NOMO-1 treated with dmso at 0.1 percent for 144 hours (cell line): ENCODE measurements around the gene RNF145.
A peak's percentile ranks its signal among the peaks of the same experiment; 100 is the strongest.
"Not testable (repeated sequence)": the region's sequence is repeated elsewhere in the genome, so short reads cannot be mapped to it uniquely, and the experiment has no call there.

Experiments
- DNase-seq: peaks from one replicate; lab custom pipeline; 2025; ENCODE audit not compliant: unreplicated experiment; lab: John Stamatoyannopoulos, UW

Gene RNF145

DNA sequence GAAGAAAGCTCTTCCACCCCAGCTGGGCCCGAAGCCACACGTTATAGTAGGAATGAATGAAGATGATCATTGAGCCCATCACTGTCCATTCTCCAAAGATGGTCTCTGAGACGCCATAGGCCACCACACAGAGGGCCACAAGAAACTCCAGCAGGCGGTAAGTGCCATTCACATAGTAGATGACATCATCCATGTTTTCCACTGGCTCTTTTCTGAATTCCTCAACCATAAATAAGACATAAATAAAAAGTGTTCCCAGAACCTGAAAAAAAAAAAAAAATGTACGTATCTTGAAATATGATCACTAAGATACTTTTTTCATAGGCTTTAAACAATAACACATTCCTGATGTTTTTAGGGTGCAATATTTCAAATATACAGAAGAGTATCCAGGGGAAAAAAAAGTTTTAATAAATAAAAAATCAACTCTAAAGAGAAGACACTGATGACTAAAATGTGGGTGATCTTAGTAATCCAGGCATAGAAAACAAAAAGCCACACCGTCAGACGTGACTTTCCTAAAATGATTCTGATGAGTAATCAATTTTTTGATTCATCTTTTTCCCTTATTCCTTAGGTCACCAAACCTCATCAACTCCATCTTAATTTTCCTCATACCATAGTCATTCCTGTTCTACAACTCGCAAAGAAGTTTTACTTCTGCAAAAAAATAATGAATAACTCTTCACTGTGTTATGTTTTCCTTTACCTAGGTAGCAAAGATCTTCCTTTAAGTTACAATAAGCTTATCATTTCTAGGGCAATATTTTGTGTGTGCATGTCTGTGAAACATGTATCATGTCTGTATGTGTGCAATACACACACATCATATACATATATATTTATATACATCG, 47.8 kb downstream of the RNF145 start:
- DNase-seq, result no peak

DNA sequence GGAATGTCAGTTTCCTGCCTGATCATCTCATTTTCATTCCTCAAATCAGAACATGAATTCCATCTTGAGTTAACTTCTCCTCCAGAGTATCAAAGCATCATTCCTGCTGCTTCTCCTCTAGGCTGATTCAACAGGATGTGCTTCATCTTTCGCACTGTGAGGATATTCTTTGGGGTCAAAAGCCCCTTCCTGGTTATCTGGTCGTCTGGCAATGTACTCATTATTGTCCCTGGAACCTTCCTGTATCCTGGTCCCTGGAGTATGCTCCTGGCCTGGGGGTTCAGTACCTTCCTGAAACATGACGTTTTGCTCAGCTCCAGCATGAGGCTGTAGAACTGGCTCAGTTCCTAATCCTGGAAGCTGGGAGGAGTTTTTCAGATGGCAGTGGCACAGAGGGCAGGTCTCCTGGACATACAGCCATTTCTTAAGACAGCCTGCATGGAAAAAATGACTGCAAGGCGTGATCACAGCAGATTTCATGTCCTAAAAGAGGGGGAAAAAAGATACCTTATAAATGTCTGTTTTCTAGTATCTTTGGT, 50.7 kb downstream of the RNF145 start:
- not testable (repeated sequence) for DNase-seq

DNA sequence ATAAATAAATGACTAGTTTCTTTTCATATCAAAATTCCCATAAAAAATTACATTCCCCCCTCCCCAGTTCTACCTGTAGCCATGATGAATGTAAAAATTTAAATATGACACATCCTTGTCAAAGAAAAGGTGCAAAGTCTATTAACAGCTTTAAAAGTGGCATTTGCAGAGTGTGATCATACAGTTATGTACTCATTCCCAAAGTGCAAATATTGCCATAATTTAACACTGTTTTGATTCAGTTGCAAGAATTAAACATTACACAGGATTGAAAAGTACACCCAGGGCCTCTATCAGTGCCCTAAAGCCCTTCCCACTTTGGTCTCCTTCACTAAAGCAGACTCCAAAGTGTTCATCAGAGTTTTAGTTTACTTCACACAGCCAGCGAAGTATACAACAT, 51.8 kb downstream of the RNF145 start:
- DNase-seq, result no peak

DNA sequence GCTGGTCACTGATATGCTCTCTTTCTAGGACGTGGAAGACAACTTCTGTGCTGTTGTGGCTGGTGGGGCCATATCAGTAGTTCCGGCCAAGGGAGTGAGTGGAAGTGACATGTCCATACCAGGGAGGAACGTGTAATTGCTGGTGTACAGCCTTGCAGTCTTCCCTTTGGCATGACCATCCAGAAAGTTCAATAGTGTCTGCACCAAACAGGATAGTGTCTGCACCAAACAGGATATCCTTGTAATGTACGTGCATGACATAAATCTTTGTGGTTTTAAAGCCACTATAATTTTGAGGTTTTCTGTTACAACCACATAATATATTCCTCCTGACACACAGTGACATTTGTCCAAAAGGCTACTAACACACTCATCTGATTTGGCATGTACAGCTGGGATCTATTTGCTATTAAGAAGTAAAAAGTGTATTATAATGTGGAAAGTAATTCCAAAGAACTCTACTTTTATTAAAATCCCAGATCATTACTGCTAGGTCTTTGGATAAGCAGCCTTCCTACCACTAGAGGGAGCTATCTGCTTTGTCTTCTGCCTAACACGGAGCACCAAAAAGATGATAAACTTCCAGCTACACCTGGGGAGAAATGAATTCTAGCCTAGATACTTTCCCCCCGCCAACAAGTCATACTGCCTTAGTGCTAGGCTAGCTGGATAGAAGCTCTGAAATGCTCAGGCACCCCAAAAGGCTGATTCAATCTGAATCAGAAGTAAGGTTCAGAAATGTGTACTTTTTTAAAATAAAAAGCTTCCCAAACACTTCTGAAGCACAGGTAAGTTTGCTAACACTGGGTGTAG, 52.7 kb downstream of the RNF145 start:
- peak; percentile 25 for DNase-seq

DNA sequence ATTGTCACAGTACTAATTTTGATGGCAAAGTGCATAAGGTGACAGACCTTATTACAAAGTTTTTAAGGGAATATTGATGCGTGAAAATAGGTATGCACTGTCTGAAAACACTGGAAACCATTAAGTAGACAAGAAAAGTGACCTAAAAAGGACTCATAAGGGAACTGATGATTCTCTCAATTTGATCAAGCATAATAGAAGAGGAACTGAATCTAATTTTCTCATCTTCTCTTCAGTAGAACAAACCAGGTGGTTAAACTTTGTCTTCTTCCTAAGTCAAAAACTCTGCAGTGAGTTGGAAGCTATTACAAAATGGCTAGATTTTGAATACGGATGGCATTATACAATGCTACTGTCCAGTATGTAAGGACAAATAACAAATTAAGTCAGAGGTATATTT, 53.4 kb downstream of the RNF145 start:
- no peak for DNase-seq

DNA sequence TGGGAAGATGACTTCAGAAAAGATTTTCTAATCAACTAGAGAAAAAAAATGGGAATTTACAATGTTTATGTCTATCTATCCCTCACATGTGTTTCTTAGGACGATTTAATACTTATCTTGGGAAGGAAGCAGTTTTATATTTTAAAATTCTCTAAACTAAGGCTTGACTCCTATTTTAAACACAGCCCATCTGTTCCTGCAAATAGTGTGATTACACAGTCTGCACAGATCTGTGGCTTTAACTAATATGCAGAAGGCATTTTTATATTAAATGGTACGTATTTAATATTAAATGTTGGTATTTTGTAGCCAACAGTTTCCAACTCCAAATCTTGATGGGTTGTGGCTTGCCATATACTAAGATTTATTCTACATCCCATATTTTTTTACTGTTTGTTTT, 56.5 kb downstream of the RNF145 start:
- no peak for DNase-seq

DNA sequence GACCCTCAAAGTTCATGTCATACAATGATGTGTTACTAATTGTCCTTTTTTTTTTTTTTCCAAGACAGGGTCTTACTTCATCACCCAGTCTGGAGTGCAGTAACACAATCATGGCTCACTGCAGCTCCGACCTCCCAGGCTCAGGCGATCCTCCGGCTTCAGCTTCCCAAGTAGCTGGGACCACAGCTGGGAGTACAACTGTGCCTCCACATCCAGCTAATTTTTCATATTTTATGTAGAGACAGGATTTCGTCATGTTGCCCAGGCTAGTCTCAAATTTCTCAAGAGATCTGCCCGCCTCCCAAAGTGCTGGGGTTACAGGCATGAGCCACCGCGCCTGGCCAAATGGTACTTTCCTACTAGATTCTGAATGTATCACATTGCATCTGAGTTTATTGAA, 60.3 kb downstream of the RNF145 start:
- no peak for DNase-seq

DNA sequence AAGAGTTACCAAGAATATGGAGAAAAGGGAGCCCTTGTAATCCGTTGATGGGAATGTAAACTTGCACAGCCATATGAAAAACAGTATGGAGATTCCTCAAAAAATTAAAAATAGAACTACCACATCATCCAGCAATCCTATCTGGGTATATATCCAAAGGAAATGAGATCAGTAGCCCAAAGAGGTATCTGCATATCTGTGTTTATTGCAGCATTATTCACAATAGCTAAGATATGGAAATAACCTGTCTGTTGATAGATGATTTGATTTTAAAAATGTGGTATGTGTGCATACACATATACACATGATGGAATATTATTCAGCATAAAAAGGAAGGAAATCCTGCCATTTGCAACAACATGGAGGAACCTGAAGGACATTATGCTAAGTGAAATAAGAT, 61.4 kb downstream of the RNF145 start:
- DNase-seq, result no peak

DNA sequence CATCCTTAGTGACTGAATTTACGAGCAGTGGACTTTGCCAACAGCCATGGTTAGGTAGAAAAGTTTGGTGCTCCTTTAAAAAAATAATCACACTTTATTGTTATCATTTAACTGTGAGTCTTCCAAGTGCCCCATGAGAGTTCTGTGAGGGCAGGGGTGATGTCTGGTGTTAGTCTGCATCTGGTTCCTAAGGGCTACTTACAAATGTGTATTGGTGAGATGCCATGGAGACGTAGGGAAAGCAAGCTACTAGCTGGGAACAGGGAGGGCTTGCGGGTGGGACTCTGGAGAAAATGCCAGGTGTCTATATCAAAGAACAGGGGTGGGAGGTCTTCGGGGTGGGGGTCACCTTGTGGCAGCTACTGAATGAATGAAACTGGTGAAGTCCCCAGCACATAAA, 62.5 kb downstream of the RNF145 start:
- DNase-seq, result no peak

DNA sequence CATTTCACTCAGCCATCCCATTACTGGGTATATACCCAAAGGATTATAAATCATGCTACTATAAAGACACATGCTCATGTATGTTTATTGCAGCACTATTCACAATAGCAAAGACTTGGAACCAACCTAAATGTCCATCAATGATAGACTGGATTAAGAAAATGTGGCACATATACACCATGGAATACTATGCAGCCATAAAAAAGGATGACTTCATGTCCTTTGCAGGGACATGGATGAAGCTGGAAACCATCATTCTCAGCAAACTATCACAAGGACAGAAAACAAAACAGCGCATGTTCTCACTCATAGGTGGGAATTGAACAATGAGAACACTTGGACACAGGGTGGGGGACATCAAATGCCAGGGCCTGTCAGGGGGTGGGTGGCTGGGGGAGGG, 64.2 kb downstream of the RNF145 start:
- DNase-seq, result not testable (repeated sequence)

DNA sequence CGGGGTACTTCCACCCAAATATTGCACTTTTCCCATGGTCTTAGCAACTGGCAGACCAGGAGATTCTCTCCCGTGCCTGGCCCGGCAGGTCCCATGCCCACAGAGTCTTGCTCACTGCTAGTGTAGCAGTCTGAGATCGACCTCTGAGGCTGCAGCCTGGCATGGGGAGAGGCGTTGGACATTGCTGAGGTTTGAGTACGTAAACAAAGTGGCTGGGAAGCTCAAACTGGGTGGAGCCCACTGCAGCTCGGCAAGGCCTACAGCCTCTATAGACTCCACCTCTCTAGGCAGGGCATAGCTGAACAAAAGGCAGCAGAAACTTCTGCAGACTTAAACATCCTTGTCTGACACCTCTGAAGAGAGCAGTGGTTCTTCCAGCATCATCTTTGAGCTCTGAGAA, 69.6 kb downstream of the RNF145 start:
- DNase-seq, result no peak

DNA sequence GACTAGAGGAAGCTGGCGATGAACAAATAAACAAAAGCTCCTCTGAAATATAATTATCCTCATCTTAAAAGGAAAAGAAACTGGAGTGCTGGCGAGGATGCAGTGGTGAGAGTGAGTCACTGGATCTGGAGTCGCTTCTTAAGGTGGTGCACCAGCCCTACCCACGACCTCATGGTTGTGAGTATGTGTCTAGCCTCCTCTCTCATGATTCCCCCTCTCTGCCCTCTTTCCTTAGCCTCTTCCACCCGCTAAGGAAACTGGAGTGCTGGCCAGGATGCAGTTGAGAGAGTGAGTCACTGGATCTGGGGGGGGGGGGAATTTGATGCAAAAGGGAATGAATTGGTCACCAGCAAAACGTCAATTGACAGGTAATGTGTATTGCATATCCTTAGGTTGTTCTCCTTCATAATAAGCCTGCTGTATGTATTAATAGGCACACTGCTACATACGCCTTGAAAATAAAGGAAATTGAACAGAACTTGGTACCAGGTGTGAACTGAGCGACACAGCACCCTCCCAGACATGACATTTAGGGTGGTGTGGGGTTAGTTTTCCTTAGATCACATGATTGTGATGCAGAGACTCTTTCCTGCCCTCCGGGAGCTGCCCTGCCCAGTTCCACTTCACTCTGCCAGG, 73.3 kb downstream of the RNF145 start:
- DNase-seq, result no peak

DNA sequence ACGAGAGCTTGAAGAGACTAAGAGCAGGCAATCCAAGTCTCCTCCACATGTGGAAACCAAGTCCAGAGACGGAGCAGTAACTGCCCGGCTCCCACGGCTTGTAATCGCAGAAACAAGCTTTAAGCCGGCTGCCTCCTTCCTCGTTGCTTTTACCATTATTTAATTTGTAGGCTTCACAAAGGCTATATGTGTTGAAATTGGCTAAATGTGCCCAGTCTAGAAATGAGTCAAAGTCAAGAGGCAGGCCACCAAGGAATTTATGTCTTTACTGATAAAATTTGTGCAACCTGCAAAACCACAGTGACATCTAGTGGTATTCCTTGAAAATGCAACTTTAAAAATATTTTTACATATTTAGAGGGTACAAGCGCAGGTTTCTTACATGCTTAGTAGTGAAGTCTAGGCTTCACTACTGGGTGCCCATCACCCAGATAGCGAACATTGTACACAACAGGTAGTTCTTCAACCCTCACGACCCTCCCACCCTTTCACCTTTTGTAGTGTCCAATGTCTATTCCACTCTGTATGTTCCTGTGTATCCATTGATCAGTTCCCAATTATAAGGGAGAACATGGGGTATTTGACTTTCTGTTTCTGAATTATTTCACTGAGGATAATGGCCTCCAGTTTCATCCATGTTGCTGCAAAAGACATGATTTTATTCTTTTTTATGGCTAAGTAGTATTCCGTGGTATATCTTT, 76.2 kb downstream of the RNF145 start:
- peak; percentile 50 for DNase-seq

DNA sequence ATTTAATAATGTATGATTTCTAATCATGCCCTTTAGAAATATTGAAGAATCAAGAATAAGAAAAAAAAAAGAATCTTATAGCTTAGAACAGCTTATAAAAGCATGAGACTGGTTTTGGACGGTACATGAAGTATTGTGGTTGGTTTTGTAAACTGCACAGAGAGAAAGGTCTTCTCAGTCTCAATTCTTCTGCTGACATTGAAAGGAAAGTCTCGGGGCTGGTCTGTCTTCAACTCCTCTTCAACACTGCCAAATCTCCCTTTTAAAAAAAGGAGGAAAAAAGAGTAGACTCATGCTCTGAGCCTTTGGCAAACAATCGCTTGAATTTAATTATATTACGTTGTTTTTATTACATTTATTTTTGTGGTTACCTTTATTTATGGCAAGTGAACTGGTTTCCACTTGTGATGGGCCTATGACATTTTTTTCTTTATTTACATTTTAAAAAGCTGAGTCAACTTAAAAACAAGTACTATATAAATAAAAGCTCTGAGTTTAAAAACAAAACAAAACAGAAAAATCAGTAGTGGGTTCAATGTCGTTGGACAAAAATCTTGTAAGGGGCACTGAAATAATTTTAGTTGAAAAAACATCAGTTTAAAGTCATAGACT, 76.8 kb downstream of the RNF145 start:
- no peak for DNase-seq

DNA sequence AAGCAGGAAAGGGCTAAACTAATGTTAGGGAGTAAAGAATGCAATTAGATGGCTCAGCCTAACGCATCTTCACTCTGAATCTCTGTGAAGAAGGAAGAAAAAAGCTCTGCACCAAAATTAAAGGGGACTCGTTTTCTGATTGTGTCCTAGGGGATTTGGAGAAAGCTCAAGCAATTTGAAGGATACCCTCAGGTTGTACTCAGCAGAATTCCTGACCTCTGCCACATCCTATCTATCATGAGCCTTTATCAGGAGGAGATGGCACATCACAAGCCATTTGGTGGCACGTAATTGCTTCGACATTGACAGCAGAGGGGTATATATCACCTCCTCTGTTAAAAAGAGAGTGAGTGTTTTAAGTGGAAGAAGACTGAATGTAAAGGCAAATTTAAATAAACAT, 77.4 kb downstream of the RNF145 start:
- no peak for DNase-seq

DNA sequence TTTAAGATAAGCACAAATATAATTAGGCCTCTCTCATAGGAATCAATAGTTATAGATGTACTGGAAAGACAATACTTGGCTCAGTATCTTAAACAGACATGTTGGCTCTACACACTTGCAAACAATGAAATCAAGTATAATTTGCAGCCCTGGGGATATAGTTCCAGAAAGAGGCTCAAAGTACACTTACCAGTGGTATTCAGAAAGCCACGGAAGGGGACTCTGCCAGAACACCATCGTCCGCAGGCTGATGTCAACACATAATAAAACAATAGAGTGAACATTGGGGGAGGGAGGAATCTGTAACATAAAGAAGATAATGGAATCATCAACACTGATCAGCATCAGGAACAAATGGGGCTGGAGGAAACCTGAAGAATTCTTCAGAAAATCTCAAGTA, 78.5 kb downstream of the RNF145 start:
- DNase-seq, result no peak

DNA sequence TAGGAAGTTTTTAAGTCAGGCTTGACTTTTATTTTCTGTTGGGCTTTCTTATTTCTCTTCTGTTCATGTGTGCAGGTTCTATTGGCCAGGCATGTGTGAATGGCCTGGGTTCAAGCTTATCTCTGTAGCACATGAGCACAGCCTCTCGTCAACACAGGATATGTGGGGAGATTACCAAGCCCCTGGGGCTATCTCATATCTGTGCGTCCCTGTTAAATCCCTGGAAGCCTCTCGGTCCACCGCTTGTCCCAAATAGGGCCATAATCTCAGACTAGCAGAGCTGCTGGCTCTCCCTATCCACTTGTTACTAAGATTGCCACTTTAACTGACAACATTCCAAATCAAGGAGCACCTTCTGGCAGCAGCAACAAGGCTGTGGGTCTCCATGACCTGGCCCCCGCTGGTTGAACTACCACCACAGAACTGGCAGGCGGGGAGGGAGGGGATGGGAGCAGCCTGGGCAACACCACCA, 81.2 kb downstream of the RNF145 start:
- no peak for DNase-seq

DNA sequence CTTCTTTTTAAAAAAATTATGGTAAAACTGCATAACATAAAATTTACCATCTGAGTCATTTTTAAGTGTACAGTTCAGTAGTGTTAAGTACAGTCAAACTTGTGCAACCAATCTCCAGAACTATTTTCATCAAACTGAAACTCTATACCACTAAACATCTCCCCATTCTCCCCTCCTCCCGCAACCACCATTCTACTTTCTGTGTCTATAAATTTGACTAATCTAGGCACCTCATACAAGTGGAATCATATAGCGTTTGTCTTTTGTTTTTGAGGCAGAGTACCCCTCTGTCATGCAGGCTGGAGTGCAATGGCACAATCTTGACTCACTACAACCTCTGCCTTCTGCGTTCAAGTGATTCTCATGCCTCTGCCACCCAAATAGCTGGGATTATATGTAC, 85.7 kb downstream of the RNF145 start:
- DNase-seq, result no peak

DNA sequence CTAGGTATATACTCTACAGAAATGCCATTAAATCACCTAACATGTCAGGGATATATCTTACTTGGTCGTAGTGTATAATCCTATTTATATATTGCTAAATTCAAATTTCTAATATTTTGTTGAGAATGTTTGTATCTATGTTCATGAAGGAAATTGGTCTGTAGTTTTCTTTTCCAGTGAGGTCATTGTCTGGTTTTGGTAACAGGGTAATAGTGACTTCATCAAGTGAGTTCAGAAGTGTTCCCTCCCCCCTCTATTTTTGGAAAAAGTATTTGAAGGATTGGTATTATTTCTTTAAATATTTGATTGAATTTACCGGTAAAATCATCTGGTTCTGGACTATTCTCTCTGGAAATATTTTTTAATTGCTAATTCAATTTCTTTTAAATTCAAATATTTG, 86.2 kb downstream of the RNF145 start:
- DNase-seq, result no peak

DNA sequence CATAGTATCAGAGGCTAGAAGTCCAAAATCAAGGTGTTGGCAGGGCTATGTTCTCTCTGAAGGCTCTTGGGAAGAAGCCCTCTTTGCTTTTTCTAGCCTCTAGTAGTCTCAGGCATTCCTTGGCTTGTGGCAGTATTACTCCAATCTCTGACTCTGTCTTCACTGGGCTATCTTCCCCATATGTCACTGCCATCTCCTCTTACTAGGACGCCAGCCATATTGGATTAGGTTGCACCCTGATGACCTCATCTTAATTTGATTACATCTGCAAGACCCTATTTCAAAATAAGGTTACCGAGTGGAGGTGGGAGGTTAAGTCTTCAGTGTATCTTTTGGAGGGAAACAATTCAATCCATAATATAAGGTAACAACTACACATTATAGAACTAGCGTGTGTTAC, 88.3 kb downstream of the RNF145 start:
- no peak for DNase-seq
